T47D (cell line): ENCODE results near the gene DHRS1.

ENCODE experiments used
- DNase-seq, 2 experiments: peaks; one replicate each; pipeline versions ENCODE4 v3.0.0 to v3.0.0-alpha.2; 2011 to 2012; ENCODE audit warnings: low read depth in 1 of 2, low spot score in 1 of 2
- JUND ChIP-seq: IDR thresholded peaks from 2 replicates; pipeline ENCODE4 v1.6.1; 2012; ENCODE audit warnings: low read depth
- in situ Hi-C: cut with HindIII; loops from 2 replicates; pipeline ENCODE4 v1.10.0; 2016; ENCODE audit warnings: low sequenced_read_pairs, low pct_unique_long_range_greater_than_20kb

DHRS1 gene

GRCh38 chr14:24260026-24260779, 39.4 kb downstream of the DHRS1 start:
- peak in 1 of 2 experiments; percentile 12 for DNase-seq
- in situ Hi-C loops = no loop called here
- TF ChIP-seq JUND = no peak

- in situ Hi-C loops = no loop called here
- DNase-seq = peak in 1 of 2 experiments; percentile 36
- no peak for TF ChIP-seq JUND
These were observed 40.1 kb downstream of the DHRS1 start for GRCh38 chr14:24259282-24260025.

GRCh38 chr14:24258548-24259265, 40.9 kb downstream of the DHRS1 start:
- in situ Hi-C loops = no loop called here
- TF ChIP-seq JUND = no peak
- no peak for DNase-seq

- in situ Hi-C loops = no loop called here
- TF ChIP-seq JUND = no peak
- no peak for DNase-seq
These were observed 41.5 kb downstream of the DHRS1 start for GRCh38 chr14:24258119-24258518.

- in situ Hi-C loops = no loop called here
- TF ChIP-seq JUND = no peak
- no peak for DNase-seq
These were observed 42.6 kb downstream of the DHRS1 start for GRCh38 chr14:24256960-24257359.

- in situ Hi-C loops = no loop called here
- no peak for TF ChIP-seq JUND
- no peak for DNase-seq
These were observed 43.5 kb downstream of the DHRS1 start for GRCh38 chr14:24255931-24256711.

GRCh38 chr14:24255438-24255837, 44.1 kb downstream of the DHRS1 start:
- DNase-seq = no peak
- in situ Hi-C loops = no loop called here
- no peak for TF ChIP-seq JUND

- DNase-seq = no peak
- in situ Hi-C loops = no loop called here
- TF ChIP-seq JUND = no peak
These were observed 44.8 kb downstream of the DHRS1 start for GRCh38 chr14:24254630-24255392.

GRCh38 chr14:24253936-24254335, 45.6 kb downstream of the DHRS1 start:
- in situ Hi-C loops = no loop called here
- TF ChIP-seq JUND = no peak
- no peak for DNase-seq

GRCh38 chr14:24252289-24253124, 47.1 kb downstream of the DHRS1 start:
- TF ChIP-seq JUND = no peak
- in situ Hi-C loops = no loop called here
- no peak for DNase-seq

- TF ChIP-seq JUND = no peak
- in situ Hi-C loops = no loop called here
- DNase-seq = no peak
These were observed 47.7 kb downstream of the DHRS1 start for GRCh38 chr14:24251880-24252288.
